Islet of Langerhans (tissue), 1 donor: ENCODE results near the gene EDC4.
"Not testable (repeated sequence)": the region's sequence is repeated elsewhere in the genome, so short reads cannot be mapped to it uniquely, and the experiment has no call there.

Source experiments
- FAIRE-seq: peaks from one replicate; lab custom pipeline; 2011; peaks lifted over from hg19 to GRCh38; lab: Jason Lieb, UNC

EDC4 gene, protein sequence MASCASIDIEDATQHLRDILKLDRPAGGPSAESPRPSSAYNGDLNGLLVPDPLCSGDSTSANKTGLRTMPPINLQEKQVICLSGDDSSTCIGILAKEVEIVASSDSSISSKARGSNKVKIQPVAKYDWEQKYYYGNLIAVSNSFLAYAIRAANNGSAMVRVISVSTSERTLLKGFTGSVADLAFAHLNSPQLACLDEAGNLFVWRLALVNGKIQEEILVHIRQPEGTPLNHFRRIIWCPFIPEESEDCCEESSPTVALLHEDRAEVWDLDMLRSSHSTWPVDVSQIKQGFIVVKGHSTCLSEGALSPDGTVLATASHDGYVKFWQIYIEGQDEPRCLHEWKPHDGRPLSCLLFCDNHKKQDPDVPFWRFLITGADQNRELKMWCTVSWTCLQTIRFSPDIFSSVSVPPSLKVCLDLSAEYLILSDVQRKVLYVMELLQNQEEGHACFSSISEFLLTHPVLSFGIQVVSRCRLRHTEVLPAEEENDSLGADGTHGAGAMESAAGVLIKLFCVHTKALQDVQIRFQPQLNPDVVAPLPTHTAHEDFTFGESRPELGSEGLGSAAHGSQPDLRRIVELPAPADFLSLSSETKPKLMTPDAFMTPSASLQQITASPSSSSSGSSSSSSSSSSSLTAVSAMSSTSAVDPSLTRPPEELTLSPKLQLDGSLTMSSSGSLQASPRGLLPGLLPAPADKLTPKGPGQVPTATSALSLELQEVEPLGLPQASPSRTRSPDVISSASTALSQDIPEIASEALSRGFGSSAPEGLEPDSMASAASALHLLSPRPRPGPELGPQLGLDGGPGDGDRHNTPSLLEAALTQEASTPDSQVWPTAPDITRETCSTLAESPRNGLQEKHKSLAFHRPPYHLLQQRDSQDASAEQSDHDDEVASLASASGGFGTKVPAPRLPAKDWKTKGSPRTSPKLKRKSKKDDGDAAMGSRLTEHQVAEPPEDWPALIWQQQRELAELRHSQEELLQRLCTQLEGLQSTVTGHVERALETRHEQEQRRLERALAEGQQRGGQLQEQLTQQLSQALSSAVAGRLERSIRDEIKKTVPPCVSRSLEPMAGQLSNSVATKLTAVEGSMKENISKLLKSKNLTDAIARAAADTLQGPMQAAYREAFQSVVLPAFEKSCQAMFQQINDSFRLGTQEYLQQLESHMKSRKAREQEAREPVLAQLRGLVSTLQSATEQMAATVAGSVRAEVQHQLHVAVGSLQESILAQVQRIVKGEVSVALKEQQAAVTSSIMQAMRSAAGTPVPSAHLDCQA (N-terminal part only)

DNA sequence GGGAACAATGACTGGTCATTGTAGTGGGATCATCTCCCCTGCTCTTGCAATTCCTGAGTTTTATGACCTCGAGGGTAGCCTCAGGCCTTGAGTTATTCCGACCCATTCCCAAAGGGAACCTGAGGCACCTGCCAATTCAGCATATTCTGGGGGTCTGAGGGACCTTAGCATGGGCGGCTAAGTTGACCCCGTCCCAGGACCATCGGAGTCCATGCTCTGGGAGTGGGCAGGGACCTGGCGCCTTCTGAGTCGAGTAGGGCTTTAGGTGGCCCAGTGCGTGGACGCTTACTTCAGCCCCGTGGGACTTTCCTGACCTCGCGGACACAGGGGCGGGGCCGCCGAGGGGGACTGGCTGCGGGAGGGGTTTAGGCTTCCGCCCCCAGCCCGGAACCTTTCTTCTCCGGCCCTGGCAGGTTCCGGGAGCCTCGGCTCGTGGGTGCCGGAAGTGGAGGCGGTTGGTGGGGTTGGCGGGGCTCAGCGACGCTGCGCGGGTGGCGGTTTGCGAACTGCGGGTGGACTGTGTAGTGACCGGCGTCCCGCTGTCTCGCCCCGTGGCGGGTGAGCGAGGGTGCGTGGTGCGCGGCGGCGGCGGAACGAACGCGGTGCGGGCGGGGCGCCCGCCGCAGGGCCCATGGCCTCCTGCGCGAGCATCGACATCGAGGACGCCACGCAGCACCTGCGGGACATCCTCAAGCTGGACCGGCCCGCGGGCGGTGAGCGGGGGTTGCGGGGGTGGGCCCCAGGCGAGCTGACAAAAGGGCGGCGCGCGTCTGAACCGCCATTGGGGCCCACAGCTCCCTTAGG, at the start of gene EDC4:
TSS of gene EDC4 (plus strand) at position 422 of the 804 bp plus-strand sequence. CDS start at position 632, 210 bp downstream.
- no peak for FAIRE-seq

DNA sequence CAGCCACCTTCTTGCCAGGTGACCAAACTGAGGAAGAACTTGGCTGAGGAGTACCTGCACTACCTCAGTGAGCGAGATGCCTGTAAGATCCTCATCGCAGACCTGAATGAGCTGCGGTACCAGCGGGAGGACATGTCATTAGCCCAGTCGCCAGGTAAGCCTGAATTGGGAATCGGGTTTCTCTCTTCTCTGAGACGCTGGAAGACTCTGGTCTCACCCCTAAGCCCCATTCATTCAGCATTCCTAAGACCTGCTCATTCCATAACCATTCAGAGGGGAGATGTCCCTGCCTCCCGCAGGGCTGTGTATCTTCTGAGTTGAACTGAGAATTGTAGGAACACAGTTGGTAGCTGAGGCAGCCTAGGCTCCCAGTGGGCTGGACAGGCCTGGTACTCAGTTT, 47.7 kb upstream of the EDC4 start:
- FAIRE-seq = no peak

DNA sequence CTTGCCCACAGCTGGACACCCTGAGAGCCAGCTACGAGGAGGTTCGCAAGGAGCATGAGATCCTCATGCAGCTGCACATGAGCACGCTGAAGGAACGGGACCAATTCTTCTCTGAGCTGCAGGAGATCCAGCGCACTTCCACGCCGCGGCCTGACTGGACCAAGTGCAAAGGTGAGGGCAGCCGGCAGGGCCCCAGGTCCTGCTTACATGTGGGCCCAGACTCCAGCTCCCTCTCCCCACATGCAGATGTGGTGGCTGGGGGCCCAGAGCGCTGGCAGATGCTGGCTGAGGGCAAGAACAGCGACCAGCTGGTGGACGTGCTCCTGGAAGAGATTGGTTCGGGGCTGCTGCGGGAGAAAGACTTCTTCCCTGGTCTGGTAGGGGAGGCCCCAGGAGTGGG, 46.9 kb upstream of the EDC4 start:
- FAIRE-seq = no peak

DNA sequence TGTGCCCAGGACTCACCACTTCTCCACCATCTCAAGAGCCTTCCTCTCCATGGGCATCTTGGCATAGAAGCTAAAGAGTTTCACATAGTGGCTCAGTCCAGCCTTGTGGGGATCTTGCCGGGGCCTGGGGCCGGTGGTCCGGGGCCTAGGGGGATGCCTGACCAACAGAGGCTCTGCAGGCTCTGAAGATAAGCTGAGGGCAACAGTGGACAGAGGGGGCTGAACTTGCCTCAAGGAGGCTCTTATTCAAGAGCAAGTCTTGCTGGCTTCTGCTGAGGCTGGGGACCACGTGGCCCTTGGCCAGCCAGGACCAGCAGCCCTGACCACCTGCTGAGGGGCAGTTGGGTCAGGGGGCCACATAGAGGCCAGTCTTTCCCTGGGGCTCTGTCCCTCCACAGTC, 44.2 kb upstream of the EDC4 start:
- no peak for FAIRE-seq

DNA sequence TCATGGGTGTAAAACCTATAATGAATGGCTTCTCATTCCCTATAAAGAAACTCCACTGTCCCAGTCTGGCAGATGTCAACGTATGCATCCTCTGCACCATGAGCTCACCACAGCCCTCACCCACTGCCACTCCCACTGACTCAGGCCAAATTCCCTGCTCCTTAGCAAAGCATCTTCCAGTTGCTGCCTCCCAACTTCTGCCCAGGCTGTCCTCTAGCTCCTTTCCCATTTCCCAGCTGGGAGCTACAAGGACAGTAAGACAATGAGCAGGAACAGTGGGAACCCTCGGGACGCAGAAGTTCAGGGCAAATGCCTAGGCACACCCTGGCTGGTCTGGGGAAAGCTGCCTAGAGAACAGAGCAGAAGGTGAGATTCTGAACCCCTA, 39.8 kb upstream of the EDC4 start:
- no peak for FAIRE-seq

DNA sequence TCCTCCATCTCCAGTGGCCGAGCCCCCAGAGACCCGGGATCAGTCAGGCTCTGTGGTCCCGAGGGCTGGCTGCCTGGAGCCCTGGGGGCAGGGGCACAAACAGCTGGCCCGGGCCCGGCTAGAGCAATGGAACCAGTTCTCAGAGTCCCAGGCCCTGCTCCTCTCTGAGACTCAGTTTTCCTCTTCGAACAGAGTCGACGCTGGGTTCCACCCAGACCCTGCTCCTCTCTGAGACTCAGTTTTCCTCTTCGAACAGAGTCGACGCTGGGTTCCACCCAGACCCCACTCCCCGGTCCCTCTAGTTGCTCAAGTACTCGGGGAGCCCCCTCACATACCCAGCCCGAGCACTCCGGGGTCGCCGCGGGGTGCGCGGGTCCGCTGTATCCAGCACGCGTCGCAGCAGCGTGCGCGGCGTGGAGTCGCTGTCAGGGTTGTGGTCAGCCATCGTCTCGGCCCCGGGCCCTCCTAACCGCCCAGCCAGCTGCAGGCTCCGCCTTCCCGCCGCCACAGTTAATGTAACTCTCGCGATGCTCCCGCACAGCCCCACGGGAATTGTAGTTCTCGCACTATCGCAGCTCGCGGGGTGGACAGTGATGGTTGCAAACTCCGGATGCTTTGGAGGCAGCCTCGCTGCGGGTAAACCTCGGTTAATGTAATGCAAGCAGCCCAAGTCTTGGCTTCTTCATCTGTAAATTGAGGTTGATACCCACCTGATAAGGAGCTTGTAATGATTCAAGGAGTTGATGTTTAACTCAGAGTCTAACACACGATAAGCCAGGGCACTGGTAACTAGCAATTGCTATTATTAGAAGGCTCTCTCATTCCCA, 39.2 kb upstream of the EDC4 start:
- FAIRE-seq = no peak

DNA sequence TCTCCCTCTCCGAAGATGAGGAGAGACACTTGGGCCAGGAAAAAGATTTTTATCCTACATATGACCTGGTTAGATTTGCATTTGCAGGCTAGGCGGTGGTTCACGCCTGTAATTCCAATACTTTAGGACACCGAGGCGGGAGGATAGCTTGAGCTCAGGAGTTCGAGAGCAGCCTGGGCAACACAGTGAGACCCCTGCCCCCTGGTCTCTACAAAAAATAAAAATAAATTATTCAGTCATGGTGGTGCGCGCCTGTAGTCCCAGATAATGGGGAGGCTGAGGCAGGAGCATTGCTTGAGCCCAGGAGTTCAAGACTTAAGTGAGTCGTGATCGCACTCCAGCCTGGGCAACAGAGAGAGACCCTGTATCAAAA, 38.6 kb upstream of the EDC4 start:
- no peak for FAIRE-seq

DNA sequence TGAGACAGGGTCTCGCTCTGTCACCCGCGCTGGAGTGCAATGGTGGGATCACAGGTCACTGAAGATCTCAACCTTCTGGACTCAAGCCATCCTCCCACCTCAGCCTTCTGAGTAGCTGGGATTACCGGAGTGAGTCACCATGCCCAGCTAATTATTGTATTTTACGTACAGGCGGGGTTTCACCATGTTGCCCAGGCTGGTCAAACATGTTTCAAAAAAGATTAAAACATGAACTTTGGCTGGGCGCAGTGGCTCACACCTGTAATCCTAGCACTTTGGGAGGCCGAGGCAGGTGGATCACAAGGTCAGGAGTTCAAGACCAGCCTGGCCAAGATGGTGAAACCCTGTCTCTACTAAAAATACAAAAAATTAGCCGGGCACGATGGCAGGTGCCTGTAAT, 35.7 kb upstream of the EDC4 start:
- not testable (repeated sequence) for FAIRE-seq

DNA sequence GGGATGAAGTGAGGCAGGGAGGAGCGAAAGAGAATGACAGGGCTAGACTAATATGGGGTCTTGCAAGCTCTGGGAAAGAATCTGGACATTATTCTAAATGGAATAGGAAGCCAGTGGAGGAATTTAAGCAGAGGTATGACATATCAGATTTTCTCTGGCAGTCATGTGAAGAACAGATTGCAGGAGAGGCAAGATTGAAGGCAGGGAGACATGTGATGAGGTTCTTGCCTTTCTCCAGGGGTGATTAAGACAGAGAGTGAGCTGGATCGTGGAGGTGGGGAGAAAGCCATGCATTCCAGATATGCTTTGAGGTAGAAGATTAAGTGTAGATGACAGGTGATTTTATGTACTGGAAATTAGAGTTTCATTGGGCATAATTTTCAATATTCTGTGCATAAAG, 35.0 kb upstream of the EDC4 start:
- FAIRE-seq = no peak

DNA sequence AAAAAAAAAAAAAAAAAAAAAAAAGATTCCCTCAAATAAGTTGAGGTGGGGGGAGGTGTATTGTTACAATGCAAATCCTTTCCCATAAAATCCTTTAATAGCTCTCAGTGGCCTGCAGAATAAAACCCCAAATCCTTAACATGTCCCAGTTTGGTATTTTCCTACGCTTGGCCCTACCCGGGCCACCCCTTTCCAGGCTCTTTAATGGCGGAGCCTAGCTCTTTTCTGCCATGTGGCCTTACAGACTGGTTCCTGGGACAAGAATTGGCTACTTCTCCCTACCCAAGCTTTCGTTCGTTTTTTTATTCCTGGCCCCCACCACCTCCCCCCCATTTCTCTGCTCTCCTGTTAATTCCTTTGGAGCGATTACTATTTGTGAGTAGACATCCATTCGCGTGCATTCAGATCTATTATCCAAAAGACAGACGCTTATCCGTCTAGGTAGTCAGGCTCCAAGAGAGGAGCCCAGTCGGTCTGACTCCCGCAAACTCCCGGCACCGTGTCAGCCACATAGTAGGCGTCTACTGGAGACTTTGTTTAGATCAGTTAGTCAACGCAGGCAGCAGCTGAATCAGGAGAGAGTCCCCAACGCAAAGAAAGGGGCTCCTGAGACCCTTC, 31.5 kb upstream of the EDC4 start:
- FAIRE-seq = no peak

DNA sequence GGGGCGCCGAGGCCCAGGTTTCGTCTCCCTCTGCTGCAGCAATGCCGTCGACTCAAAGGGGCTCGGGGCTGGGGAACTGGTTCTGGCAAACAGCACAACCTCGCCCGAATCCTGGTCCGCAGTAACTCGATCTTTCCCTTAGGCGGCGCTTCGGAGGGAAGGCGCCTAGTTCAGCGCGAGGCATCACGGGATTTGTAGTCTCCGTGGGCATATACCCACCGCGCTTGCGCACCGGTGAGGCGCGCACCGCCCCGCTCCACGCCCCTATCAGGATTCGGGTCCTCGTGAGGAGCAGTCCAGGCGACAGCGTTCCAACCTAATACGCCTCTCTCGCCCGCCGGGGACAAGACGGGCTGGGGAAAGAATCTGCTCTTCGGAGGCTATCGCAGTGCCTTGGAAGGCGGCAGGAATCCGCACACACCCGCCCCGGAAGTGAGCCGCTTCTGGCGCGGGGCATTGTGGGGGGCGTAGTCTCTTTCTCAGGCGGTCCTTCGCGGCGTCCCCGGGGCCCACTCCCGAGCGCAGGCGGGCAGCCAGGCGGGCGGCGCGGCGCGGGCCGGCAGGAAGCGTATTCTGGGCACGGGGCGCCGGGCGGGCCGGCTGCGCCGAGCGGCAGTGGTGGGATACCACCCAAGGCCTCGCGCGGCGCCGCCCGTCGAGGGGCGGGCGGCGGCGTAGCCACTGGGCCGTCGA, 30.9 kb upstream of the EDC4 start, which contains the start of gene THAP11:
TSS of gene THAP11 (plus strand) at position 505 of the 693 bp plus-strand sequence. CDS start 235 bp downstream, outside the sequence.
- no peak for FAIRE-seq

DNA sequence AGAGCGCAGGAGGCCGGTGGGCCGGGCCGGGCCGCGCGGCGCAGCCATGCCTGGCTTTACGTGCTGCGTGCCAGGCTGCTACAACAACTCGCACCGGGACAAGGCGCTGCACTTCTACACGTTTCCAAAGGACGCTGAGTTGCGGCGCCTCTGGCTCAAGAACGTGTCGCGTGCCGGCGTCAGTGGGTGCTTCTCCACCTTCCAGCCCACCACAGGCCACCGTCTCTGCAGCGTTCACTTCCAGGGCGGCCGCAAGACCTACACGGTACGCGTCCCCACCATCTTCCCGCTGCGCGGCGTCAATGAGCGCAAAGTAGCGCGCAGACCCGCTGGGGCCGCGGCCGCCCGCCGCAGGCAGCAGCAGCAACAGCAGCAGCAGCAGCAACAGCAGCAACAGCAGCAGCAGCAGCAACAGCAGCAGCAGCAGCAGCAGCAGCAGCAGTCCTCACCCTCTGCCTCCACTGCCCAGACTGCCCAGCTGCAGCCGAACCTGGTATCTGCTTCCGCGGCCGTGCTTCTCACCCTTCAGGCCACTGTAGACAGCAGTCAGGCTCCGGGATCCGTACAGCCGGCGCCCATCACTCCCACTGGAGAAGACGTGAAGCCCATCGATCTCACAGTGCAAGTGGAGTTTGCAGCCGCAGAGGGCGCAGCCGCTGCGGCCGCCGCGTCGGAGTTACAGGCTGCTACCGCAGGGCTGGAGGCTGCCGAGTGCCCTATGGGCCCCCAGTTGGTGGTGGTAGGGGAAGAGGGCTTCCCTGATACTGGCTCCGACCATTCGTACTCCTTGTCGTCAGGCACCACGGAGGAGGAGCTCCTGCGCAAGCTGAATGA, 30.1 kb upstream of the EDC4 start:
- FAIRE-seq = no peak

DNA sequence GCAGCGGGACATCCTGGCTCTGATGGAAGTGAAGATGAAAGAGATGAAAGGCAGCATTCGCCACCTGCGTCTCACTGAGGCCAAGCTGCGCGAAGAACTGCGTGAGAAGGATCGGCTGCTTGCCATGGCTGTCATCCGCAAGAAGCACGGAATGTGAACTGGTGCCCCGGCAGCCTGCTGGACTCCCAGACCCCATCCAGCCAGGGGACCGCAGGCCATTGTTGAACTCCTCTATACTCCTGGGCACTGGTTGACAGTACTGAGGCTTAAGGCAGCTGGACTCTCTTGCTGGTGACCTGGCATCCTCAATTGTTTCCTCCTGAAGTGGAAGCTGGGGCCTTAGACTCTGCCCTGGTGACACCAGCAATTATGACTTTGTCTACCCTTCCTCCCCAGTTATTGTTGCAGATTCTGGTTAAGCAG, 29.5 kb upstream of the EDC4 start:
- FAIRE-seq = no peak

DNA sequence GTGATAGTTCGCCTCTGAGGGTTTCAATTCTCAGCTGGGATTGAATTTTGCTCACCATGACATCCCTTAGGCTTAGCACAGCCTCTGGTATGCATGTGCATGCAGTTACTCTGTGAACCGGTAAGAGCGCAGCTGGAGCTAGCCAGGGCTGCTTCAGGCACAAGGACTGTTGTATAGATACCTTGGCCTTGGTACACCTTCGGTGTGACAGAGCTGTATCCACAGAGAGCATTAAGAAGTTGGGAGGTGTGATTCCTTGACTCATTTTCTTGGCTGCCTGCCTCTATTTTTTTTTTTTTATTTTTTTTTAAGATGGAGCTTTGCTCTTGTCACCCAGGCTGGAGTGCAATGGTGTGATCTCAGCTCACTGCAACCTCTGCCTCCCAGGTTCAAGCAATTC, 28.4 kb upstream of the EDC4 start:
- FAIRE-seq = no peak

DNA sequence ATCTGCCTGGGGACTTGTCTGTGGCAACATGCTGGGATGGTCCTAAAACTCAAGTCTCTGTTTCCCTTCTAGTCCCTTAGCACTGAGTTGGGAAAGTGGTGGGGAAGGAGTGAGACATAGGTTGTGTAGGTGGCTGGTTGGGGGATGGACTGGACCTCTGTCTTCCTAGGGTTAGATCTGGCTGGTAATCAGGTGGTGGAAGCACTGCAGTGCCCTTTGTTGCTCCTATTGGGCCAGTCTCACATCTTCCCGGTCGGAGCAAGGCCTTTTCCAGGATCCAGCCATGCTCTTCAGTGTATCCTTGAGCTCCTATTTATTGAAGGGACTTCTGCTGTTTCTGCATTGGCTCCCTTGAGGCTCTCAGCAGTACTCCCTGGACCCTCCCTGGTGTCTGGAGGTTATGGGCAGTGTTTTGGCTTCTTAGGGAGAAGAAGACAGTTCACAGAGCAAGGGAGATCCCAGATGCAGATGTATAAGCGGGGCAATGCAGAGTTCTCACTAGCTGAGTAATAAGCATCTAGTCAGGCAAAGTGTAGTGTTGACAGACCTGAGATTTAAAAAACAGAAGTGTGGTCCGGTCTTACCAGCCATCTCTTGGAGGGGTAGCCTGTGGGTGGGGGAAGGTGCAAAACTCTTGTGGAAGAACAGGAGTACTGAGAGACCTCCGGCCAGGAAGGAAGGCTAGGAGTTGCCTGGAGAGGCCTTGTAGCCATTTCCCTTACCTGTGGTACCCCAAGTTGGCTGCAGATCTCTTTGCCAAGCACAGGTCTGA, 27.4 kb upstream of the EDC4 start:
- FAIRE-seq = no peak

DNA sequence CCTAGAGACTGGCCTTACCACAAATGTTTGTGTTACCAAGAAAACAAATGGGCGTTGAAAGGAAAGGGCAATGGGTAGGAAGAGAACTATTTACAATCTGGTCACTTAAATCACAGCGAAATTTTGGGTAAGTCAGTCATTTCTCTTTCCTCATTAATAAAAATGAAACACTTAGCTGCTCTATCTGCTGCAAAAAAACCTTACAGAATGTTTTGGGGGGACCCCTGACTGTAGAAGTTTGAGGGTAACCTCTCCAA, 26.9 kb upstream of the EDC4 start:
- FAIRE-seq = no peak

DNA sequence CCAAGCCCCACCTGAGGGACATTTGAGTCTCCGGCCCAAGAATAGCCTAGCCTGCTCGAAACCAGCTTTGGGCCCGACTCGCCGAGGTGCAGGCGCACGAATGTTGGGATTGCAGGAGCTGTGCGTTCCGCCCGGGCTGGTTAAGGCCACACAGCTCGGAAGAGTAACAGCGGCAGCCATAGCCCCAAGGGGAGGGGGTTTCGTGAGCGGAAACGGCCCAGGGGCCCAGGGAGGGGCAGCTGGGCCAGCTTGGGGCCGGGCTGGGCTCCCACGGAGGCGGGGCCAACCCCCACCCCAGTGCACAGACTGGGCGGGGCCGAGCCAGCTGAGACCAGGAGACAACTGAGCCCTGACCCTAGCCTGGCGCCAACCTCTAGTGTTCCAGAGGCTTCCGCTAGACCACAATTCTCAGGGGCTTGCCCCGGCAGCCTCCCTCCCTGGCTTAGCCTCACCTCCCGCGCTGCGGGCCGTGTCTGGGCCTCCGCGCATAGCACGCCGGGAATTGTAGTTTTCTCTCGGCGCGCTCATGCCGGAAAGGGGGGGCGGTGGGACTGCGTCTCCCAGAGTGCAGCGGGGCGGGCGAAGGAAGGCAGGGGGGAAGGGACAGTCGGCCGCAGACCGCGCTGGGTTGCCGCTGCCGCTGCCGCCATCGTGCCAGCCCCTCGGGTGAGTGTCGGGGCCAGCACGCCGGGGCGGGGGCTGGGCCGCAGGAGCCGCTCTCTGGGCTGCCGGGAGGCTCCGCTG, 26.4 kb upstream of the EDC4 start, which contains the start of gene NUTF2:
TSS of gene NUTF2 (plus strand) at position 614 of the 744 bp plus-strand sequence. CDS start 18,198 bp downstream, outside the sequence.
- FAIRE-seq = no peak
